Left ventricle myocardium inferior (tissue), 1 donor: ENCODE measurements around the gene RASA3. TPM values are rescaled to one million over a fixed set of nuclear protein-coding genes. Genes with fewer than 3 reads are reported as not detected.

Experiments
- DNase-seq: peaks from one replicate; pipeline ENCODE4 v3.0.0-alpha.2; 2020
- H3K27ac ChIP-seq: fragments of 200-600 bp; replicated peaks from 2 replicates; pipeline ENCODE4 v1.8.0; 2021
- H3K27me3 ChIP-seq: fragments of 200-600 bp; 2 replicates; pipeline ENCODE4 v1.8.0; 2021; ENCODE audit warnings: low read depth
- H3K36me3 ChIP-seq: fragments of 200-600 bp; 2 replicates; pipeline ENCODE4 v1.8.0; 2021
- H3K4me1 ChIP-seq: fragments of 200-600 bp; 2 replicates; pipeline ENCODE4 v1.8.0; 2021
- H3K4me3 ChIP-seq: fragments of 200-600 bp; 2 replicates; pipeline ENCODE4 v1.8.0; 2021; ENCODE audit warnings: mild to moderate bottlenecking, moderate library complexity
- H3K9me3 ChIP-seq: fragments of 200-600 bp; replicated peaks from 2 replicates; pipeline ENCODE4 v1.8.0; 2021
- intact Hi-C: fragments of 100-400 bp; cut with micrococcal nuclease; formaldehyde crosslinking; loops from one replicate; pipeline ENCODE4 v1.11.0; 2022
- total RNA-seq: library from RNA; stranded (reverse); fragmentation: NEBNext Ultra II Directional; extraction: Animal tissue kit (Norgen Biotek cat#: 25700); gene quantifications from one replicate; pipeline ENCODE4 v1.2.1, GENCODE V29; 2021
- TF ChIP-seq, protein P1 (sequence below): fragments of 200-600 bp; IDR thresholded peaks from 2 replicates; pipeline ENCODE4 v1.8.0; 2021; ENCODE audit warnings: antibody characterized with exemption, mild to moderate bottlenecking, borderline replicate concordance
- donor health status: DM: no; HTN: yes; CAD: no; lungs with severe emphysema.

Gene RASA3
- total RNA-seq, 1 donor from 2014 or later = 9.5 TPM

DNA sequence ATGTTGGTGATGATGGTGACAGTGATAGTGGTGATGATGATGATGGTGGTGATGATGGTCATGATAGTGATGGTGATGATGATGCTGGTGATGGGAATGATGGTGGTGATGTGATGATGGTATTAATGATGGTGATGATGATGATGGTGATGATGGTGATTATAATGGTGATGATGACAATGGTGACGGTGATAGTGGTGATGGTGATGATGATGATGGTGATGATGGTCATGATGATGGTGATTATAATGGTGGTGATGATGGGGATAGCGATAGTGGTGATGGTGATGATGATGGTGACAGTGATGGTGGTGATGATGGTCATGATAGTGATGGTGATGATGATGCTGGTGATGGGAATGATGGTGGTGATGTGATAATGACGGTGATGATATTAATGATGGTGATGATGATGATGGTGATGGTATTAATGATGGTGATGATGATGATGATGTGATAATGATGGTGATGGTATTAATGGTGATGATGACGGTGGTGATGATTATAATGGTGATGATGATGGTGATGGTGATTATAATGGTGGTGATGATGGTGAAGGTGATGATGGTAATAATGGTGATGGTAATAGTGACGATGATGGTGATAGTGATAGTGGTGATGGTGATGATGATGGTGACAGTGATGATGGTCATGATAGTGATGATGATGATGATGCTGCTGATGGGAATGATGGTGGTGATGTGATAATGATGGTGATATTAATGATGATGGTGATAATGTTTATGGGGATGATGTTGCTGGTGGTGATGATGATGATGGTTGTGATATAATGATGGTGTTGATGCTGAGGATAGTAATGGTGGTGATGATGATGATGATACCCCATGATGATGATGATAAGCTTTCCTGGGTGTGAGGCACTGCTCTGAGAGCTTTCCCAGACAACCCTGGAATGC is 166.2 kb downstream of the RASA3 start:
- Histone ChIP-seq H3K9me3 (no peaks in the 10 kb centered on the region), H3K36me3 (no peaks in the 10 kb centered on the region), H3K27me3 (no peaks in the 10 kb centered on the region), H3K4me3 (no peak overlapping the region), H3K27ac (no peak overlapping the region), H3K4me1 (peaks cover 21% of the 10 kb centered on the region)
- intact Hi-C loops = no loop called here
- TF ChIP-seq, protein P1, sequence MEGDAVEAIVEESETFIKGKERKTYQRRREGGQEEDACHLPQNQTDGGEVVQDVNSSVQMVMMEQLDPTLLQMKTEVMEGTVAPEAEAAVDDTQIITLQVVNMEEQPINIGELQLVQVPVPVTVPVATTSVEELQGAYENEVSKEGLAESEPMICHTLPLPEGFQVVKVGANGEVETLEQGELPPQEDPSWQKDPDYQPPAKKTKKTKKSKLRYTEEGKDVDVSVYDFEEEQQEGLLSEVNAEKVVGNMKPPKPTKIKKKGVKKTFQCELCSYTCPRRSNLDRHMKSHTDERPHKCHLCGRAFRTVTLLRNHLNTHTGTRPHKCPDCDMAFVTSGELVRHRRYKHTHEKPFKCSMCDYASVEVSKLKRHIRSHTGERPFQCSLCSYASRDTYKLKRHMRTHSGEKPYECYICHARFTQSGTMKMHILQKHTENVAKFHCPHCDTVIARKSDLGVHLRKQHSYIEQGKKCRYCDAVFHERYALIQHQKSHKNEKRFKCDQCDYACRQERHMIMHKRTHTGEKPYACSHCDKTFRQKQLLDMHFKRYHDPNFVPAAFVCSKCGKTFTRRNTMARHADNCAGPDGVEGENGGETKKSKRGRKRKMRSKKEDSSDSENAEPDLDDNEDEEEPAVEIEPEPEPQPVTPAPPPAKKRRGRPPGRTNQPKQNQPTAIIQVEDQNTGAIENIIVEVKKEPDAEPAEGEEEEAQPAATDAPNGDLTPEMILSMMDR = no peak
- no peak for DNase-seq

DNA sequence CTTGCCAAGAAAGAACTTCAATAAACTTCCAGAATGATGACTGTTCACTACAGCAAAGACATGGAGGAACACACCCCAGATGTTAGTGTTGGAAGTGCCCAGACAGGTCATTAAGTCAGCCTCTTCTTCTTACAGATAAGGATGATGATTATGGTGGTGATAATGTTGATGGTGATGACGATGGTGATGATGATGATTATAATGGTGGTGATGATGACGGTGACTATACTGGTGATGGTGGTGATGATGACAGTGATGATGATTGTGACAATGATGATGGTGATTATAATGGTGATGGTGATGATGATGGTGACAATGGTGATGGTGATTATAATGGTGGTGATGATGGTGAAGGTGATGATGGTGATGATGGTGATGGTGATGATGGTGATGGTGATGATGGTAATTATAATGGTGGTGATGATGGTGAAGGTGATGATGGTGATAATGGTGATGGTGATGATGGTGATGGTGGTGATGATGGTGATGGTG is 167.0 kb downstream of the RASA3 start:
- TF ChIP-seq, protein P1 = no peak

DNA sequence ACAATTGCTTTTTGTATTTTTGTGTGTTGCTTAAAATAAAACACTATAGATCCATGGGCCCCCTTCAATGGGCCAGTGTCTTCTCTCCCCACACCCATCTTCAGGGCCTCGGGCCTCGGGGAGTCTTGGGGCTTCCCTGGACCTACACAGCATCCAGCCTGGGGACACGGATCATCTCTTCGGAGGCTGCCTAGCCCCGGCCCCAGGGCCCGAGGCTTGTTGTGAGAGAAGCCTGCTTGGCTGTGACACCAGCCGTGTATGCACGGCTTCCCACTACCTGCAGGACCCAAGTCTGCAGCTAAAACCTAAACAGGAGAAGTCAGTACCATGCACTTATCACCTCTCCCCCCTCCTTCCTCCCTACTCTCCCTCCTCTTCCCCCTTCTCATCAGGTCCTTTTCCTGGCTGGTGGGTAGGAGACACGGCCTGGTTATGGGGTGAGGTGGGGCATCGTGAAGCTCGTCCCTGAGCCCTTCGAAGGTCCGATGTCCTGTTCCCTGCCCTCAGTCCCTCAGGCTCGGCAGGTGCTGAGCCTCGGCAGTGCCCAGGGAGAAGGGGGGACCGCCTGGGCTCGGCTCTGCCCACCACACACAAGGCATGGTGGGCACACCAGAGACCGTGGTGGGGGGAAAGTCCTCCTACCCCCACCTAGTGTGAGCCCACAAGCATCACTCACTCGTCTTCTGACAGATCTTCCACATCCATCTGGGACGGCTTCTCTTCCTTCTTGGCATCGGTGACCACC is 168.0 kb downstream of the RASA3 start:
- intact Hi-C loops = no loop called here
- no peak overlapping the region for H3K4me3 ChIP-seq
- no peak overlapping the region for H3K27ac ChIP-seq
- H3K36me3 ChIP-seq = no peaks in the 10 kb centered on the region
- peaks cover 9% of the 10 kb centered on the region for H3K4me1 ChIP-seq
- no peaks in the 10 kb centered on the region for H3K27me3 ChIP-seq
- H3K9me3 ChIP-seq = peaks cover 12% of the 10 kb centered on the region
- DNase-seq = peak; percentile 4
- TF ChIP-seq, protein P1 = no peak

More for the DNA sequence above, 167.0 kb downstream of the RASA3 start:
- H3K36me3 ChIP-seq = no peaks in the 10 kb centered on the region
- no peaks in the 10 kb centered on the region for H3K27me3 ChIP-seq
- intact Hi-C loops = no loop called here
- H3K4me1 ChIP-seq = peaks cover 15% of the 10 kb centered on the region
- no peak for DNase-seq
- H3K9me3 ChIP-seq = peaks cover 2% of the 10 kb centered on the region
- H3K4me3 ChIP-seq = no peak overlapping the region
- H3K27ac ChIP-seq = no peak overlapping the region

- Histone ChIP-seq H3K27me3 (no peaks in the 10 kb centered on the region), H3K27ac (no peak overlapping the region), H3K4me3 (no peak overlapping the region), H3K36me3 (no peaks in the 10 kb centered on the region), H3K4me1 (peaks cover 7% of the 10 kb centered on the region), H3K9me3 (peaks cover 16% of the 10 kb centered on the region)
- intact Hi-C loops = no loop called here
- TF ChIP-seq, protein P1 = no peak
- DNase-seq = peak; percentile 9
Observed at GRCh38 chr13:113963376-113963775, 169.0 kb downstream of the RASA3 start.

GRCh38 chr13:113962975-113963374 is 169.4 kb downstream of the RASA3 start:
- intact Hi-C loops = no loop called here
- Histone ChIP-seq H3K4me3 (no peak overlapping the region), H3K27ac (no peak overlapping the region), H3K4me1 (peaks cover 3% of the 10 kb centered on the region), H3K36me3 (no peaks in the 10 kb centered on the region), H3K27me3 (no peaks in the 10 kb centered on the region), H3K9me3 (peaks cover 16% of the 10 kb centered on the region)
- peak; percentile 4 for DNase-seq
- TF ChIP-seq, protein P1 = no peak
